Measurements from ENCODE around the gene WDR1.

GRCh38 chr4:10105421-10105820 lies 11.2 kb downstream of the WDR1 start:
- TF ChIP-seq CTCF (IDR thresholded peaks at IDR 0.05 in 2 of 3, conservative IDR thresholded peaks at IDR 0.05 in 1 of 3; ENCODE audit: borderline replicate concordance in 1 of 3, insufficient read depth in 1 of 3, low read depth in 2 of 3, low read length in 2 of 3) (no peak), ZNF274 (IDR thresholded peaks at IDR 0.05; ENCODE audit: low read depth, low read length) (no peak), ATF3 (IDR thresholded peaks at IDR 0.05) (no peak), ZBTB33 (IDR thresholded peaks at IDR 0.05; ENCODE audit: extremely low read depth, insufficient replicate concordance, low read length) (no peak), POLR2A (IDR thresholded peaks at IDR 0.05; ENCODE audit: borderline replicate concordance, extremely low read depth, insufficient read depth, insufficient read length) (no peak), SIN3A (IDR thresholded peaks at IDR 0.05; ENCODE audit: low read depth) (no peak), FOSL1 (IDR thresholded peaks at IDR 0.05; ENCODE audit: low read depth) (no peak), REST (IDR thresholded peaks at IDR 0.05; ENCODE audit: low read depth) (no peak), ZFX (IDR thresholded peaks at IDR 0.05) (no peak), SP1 (IDR thresholded peaks at IDR 0.05; ENCODE audit: low read depth) (no peak)
